Vagina (tissue), 2 donors: Measurements from ENCODE around the gene CABP1.

Experiments
- POLR2A ChIP-seq, 2 donors: fragments of 450-650 bp; IDR thresholded peaks; one replicate each; pipeline ENCODE4 v1.6.1; 2017; ENCODE audit warnings: antibody characterized with exemption in 2 of 2, mild to moderate bottlenecking in 2 of 2, moderate library complexity in 2 of 2
- POLR2AphosphoS5 ChIP-seq, 2 donors: sonication (generic); formaldehyde crosslinking; IDR thresholded peaks; one replicate each; pipeline ENCODE4 v1.9.0; 2017; ENCODE audit warnings: antibody characterized with exemption in 2 of 2, mild to moderate bottlenecking in 2 of 2, low read depth in 1 of 2; ENCODE audit not compliant: insufficient read depth in 1 of 2
- TF ChIP-seq, protein P1 (sequence below), 3 experiments: fragments of 450-650 bp in 2 of 3; fragments of 200-600 bp in 1 of 3; sonication (generic) in 1 of 3; IDR thresholded peaks; one replicate each; pipeline ENCODE4 v1.5.1; 2017 to 2019; ENCODE audit warnings: antibody characterized with exemption in 3 of 3, mild to moderate bottlenecking in 2 of 3, moderate library complexity in 2 of 3

DNA sequence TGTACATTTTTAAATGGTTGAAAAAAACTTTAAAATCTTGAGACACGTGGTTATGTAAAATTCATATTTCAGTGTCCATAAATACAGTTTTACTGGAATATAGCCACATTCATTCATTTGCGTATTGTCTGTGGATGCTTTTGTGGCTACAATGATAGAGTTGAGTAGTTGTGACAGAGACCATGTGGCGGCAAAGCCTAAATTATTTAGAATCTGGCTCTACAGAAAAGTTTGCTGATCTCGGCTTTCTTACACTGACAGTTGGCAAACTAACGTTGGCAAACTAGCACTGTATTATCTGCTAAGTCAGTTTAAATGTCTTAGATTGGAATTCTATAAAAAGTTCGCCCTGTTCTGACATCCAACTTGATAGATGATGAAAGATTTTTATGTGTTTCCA, 72.2 kb downstream of the CABP1 start:
- TF ChIP-seq, protein P1, sequence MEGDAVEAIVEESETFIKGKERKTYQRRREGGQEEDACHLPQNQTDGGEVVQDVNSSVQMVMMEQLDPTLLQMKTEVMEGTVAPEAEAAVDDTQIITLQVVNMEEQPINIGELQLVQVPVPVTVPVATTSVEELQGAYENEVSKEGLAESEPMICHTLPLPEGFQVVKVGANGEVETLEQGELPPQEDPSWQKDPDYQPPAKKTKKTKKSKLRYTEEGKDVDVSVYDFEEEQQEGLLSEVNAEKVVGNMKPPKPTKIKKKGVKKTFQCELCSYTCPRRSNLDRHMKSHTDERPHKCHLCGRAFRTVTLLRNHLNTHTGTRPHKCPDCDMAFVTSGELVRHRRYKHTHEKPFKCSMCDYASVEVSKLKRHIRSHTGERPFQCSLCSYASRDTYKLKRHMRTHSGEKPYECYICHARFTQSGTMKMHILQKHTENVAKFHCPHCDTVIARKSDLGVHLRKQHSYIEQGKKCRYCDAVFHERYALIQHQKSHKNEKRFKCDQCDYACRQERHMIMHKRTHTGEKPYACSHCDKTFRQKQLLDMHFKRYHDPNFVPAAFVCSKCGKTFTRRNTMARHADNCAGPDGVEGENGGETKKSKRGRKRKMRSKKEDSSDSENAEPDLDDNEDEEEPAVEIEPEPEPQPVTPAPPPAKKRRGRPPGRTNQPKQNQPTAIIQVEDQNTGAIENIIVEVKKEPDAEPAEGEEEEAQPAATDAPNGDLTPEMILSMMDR (IDR thresholded peaks at IDR 0.05), result no peak
- no peak for TF ChIP-seq POLR2A (IDR thresholded peaks at IDR 0.05)
- TF ChIP-seq POLR2AphosphoS5 (IDR thresholded peaks at IDR 0.05; ENCODE audit: insufficient read depth in 1 of 2, low read depth in 1 of 2), result no peak
